Endothelial cell of umbilical vein (primary cell): ENCODE measurements around the gene KLHL25. TPM values are rescaled to one million over a fixed set of nuclear protein-coding genes. Genes with fewer than 3 reads are reported as not detected.

Experiments used
- BruUV-seq: library from RNA; stranded (reverse); fragments of 400-500 nt; replicated peaks from 2 replicates; lab custom pipeline; 2021; lab: Mats Ljungman, UMichigan
- CTCF ChIA-PET: fragments of 300-600, 350-600 bp; sonication (Branson Sonifier 250); formaldehyde crosslinking; loops from one replicate; lab custom pipeline; 2021; ENCODE audit warnings: antibody characterized with exemption, inconsistent platforms; lab: Charles Lee
- POLR2A ChIA-PET: fragments of 300-600, 350-600 bp; sonication (Branson Sonifier 250); formaldehyde crosslinking; loops from one replicate; lab custom pipeline; 2021; ENCODE audit warnings: antibody characterized with exemption, inconsistent platforms; lab: Charles Lee
- DNase-seq: peaks from one replicate; pipeline ENCODE4 v3.0.0-alpha.2; 2011; ENCODE audit warnings: low read depth, low spot score
- FAIRE-seq: peaks from 2 replicates; lab custom pipeline; 2011; peaks lifted over from hg19 to GRCh38; lab: Jason Lieb, UNC
- H2AFZ ChIP-seq: 2 replicates; pipeline ENCODE4 v1.6.0; 2012; ENCODE audit warnings: low read depth, low read length, control low read depth, inconsistent platforms
- H3K27ac ChIP-seq: 2 replicates; pipeline ENCODE4 v1.5.1; 2011; ENCODE audit warnings: low read depth, mild to moderate bottlenecking, control low read depth, low read length, moderate library complexity; ENCODE audit not compliant: insufficient read depth
- H3K27me3 ChIP-seq, 2 experiments: 2 replicates each; pipeline versions ENCODE4 v1.6.0 to v1.6.1; 2011; ENCODE audit warnings: low read length in 2 of 2, mixed read lengths in 1 of 2; ENCODE audit not compliant: control insufficient read depth in 2 of 2, insufficient read depth in 2 of 2
- H3K36me3 ChIP-seq, 2 experiments: 2 replicates in 1 of 2; 3 replicates in 1 of 2; pipeline ENCODE4 v1.5.1; 2011; ENCODE audit warnings: low read length in 2 of 2, mild to moderate bottlenecking in 1 of 2, moderate library complexity in 1 of 2; ENCODE audit not compliant: control insufficient read depth in 2 of 2, insufficient read depth in 2 of 2; ENCODE audit errors: extremely low read depth in 1 of 2
- H3K4me1 ChIP-seq: 3 replicates; pipeline ENCODE4 v1.5.1; 2011; ENCODE audit warnings: mild to moderate bottlenecking, low read length; ENCODE audit not compliant: control insufficient read depth, insufficient read depth; ENCODE audit errors: extremely low read depth
- H3K4me2 ChIP-seq: 2 replicates; pipeline ENCODE4 v1.6.1; 2011; ENCODE audit warnings: low read length, control low read depth, mixed read lengths; ENCODE audit not compliant: insufficient read depth
- H3K4me3 ChIP-seq, 3 experiments: fragments of 200-600 bp in 1 of 3; sonication (generic), shearing (Covaris generic) in 1 of 3; replicated peaks in 1 of 3; 2 replicates each; pipeline ENCODE4 v1.5.1; 2011 to 2016; ENCODE audit warnings: control low read depth in 3 of 3, low read length in 3 of 3, mild to moderate bottlenecking in 2 of 3, inconsistent platforms in 1 of 3, low read depth in 1 of 3, moderate library complexity in 1 of 3; ENCODE audit not compliant: insufficient read depth in 1 of 3
- H3K79me2 ChIP-seq: 2 replicates; pipeline ENCODE4 v1.6.0; 2012; ENCODE audit warnings: low read length, inconsistent platforms; ENCODE audit not compliant: control insufficient read depth, insufficient read depth
- H3K9ac ChIP-seq: replicated peaks from 2 replicates; pipeline ENCODE3; 2011; ENCODE audit warnings: low read length, control low read depth; ENCODE audit not compliant: insufficient read depth; ENCODE audit errors: extremely low read depth
- H3K9me1 ChIP-seq: replicated peaks from 3 replicates; pipeline ENCODE4 v1.6.0; 2011; ENCODE audit warnings: mild to moderate bottlenecking, low read length; ENCODE audit not compliant: control insufficient read depth, insufficient read depth; ENCODE audit errors: extremely low read depth
- H3K9me3 ChIP-seq: replicated peaks from 2 replicates; pipeline ENCODE4 v1.5.1; 2012; ENCODE audit warnings: low read length, inconsistent platforms; ENCODE audit not compliant: control insufficient read depth, insufficient read depth
- H4K20me1 ChIP-seq: replicated peaks from 2 replicates; pipeline ENCODE3; 2011; ENCODE audit warnings: mild to moderate bottlenecking, low read length; ENCODE audit not compliant: control insufficient read depth, insufficient read depth; ENCODE audit errors: extremely low read depth
- EZH2 ChIP-seq: IDR thresholded peaks from 2 replicates; pipeline ENCODE4 v1.6.1; 2012; ENCODE audit warnings: borderline replicate concordance, low read depth, mild to moderate bottlenecking, moderate library complexity, low read length, inconsistent platforms; ENCODE audit not compliant: severe bottlenecking
- FOS ChIP-seq: IDR thresholded peaks from 2 replicates; pipeline ENCODE4 v1.6.1; 2011; ENCODE audit warnings: mild to moderate bottlenecking, low read length, moderate library complexity, borderline replicate concordance; ENCODE audit not compliant: insufficient read depth
- GATA2 ChIP-seq: IDR thresholded peaks from 2 replicates; pipeline ENCODE4 v1.7.0; 2011; ENCODE audit warnings: low read depth, mild to moderate bottlenecking, moderate library complexity, mixed read lengths, low read length; ENCODE audit not compliant: insufficient read length, insufficient read depth
- JUN ChIP-seq: IDR thresholded peaks from 2 replicates; pipeline ENCODE4 v1.6.1; 2011; ENCODE audit warnings: borderline replicate concordance, low read depth; ENCODE audit not compliant: insufficient read length, insufficient read depth
- MYC ChIP-seq: IDR thresholded peaks from one replicate; pipeline ENCODE4 v1.6.1; 2011; ENCODE audit warnings: mild to moderate bottlenecking, low read depth, low read length
- POLR2A ChIP-seq: IDR thresholded peaks from 2 replicates; pipeline ENCODE4 v1.6.1; 2012; ENCODE audit warnings: low read depth, mild to moderate bottlenecking, control low read depth, low read length
- POLR2AphosphoS5 ChIP-seq: IDR thresholded peaks from 2 replicates; pipeline ENCODE4 v1.6.1; 2012; ENCODE audit warnings: low read depth, mild to moderate bottlenecking, control low read depth, low read length, moderate library complexity; ENCODE audit not compliant: insufficient read depth
- dilution Hi-C: fragments of 300-500 bp; cut with MboI; formaldehyde crosslinking; loops from one replicate; pipeline ENCODE4 v1.15.0; 2019; ENCODE audit warnings: low sequenced_read_pairs; ENCODE audit not compliant: extremely low pct_ligation_motif_present
- intact Hi-C: fragments of 100-400 bp; cut with micrococcal nuclease; formaldehyde crosslinking; loops from one replicate; pipeline ENCODE4 v1.10.0; 2022
- polyA plus RNA-seq, 4 experiments: library from polyadenylated mRNA; depleted of rRNA in 3 of 4; stranded (reverse) in 3 of 4; unstranded in 1 of 4; fragments of >200 nt; gene quantifications; 2 replicates each; pipeline versions ENCODE4 v1.2.1 to v1.2.3, GENCODE V29; 2011 to 2012; ENCODE audit warnings: missing spikeins in 1 of 4
- total RNA-seq: library from RNA; stranded (reverse); gene quantifications from 2 replicates; pipeline ENCODE4 v1.2.3, GENCODE V29; 2021
- TF ChIP-seq, protein P1 (sequence below): IDR thresholded peaks from 2 replicates; pipeline ENCODE4 v1.6.1; 2011; ENCODE audit not compliant: insufficient read depth, insufficient read length
- TF ChIP-seq, protein P2 (sequence below), 2 donors: IDR thresholded peaks; 1 replicate in 1 of 2; 2 replicates in 1 of 2; pipeline ENCODE4 v1.5.1; 2011; ENCODE audit warnings: low read length in 2 of 2, mild to moderate bottlenecking in 2 of 2, moderate library complexity in 2 of 2, control low read depth in 1 of 2, inconsistent platforms in 1 of 2, low read depth in 1 of 2; ENCODE audit not compliant: insufficient read depth in 1 of 2; ENCODE audit errors: extremely low read depth in 1 of 2

KLHL25 gene
- total and polyA plus RNA-seq, 2 donors (not counting 3 experiments of a cell fraction or from before 2014, with no cell fraction given) = 5.4 to 6.4 TPM

- CTCF ChIA-PET = interaction anchor here (1.1 kb wide), 2 partner anchors 12 kb away, joined by 3 to 4 read pairs; no protein-coding TSS in a partner anchor
- dilution Hi-C loops = no loop called here
- intact Hi-C loops = no loop called here
Observed at GRCh38 chr15:85753261-85753660, 41.5 kb downstream of the KLHL25 start.

More at GRCh38 chr15:85753261-85753660, 41.5 kb downstream of the KLHL25 start:
- Histone ChIP-seq H3K27ac (no peak overlapping the region), H3K4me1 (no peaks in the 10 kb centered on the region), H4K20me1 (no peaks in the 10 kb centered on the region), H2AFZ (no peak overlapping the region), H3K9me3 (no peaks in the 10 kb centered on the region), H3K4me3 (no peak overlapping the region), H3K4me2 (no peak overlapping the region), H3K9ac (no peak overlapping the region), H3K36me3 (no peaks in the 10 kb centered on the region), H3K9me1 (no peaks in the 10 kb centered on the region), H3K27me3 (no peaks in the 10 kb centered on the region), H3K79me2 (no peaks in the 10 kb centered on the region)
- FAIRE-seq (no peak), DNase-seq (no peak)
- TF ChIP-seq EZH2 = no peak
- TF ChIP-seq, protein P1, sequence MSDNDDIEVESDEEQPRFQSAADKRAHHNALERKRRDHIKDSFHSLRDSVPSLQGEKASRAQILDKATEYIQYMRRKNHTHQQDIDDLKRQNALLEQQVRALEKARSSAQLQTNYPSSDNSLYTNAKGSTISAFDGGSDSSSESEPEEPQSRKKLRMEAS = no peak
- no peak for TF ChIP-seq MYC
- no peak for TF ChIP-seq POLR2AphosphoS5
- TF ChIP-seq JUN = no peak
- TF ChIP-seq FOS = no peak
- TF ChIP-seq, protein P2, sequence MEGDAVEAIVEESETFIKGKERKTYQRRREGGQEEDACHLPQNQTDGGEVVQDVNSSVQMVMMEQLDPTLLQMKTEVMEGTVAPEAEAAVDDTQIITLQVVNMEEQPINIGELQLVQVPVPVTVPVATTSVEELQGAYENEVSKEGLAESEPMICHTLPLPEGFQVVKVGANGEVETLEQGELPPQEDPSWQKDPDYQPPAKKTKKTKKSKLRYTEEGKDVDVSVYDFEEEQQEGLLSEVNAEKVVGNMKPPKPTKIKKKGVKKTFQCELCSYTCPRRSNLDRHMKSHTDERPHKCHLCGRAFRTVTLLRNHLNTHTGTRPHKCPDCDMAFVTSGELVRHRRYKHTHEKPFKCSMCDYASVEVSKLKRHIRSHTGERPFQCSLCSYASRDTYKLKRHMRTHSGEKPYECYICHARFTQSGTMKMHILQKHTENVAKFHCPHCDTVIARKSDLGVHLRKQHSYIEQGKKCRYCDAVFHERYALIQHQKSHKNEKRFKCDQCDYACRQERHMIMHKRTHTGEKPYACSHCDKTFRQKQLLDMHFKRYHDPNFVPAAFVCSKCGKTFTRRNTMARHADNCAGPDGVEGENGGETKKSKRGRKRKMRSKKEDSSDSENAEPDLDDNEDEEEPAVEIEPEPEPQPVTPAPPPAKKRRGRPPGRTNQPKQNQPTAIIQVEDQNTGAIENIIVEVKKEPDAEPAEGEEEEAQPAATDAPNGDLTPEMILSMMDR (IDR thresholded peaks at IDR 0.05; ENCODE audit: extremely low read depth in 1 of 2, insufficient read depth in 1 of 2, low read depth in 1 of 2, low read length in 2 of 2) = no peak
- TF ChIP-seq POLR2A = no peak
- no peak for TF ChIP-seq GATA2
- POLR2A ChIA-PET = no interaction called here
- no TSS peak for BruUV-seq
